K562 treated with DMSO at 1 percent for 48 hours (cell line): Measurements from ENCODE around the gene ZNF14. TPM values are rescaled to one million over a fixed set of nuclear protein-coding genes. Genes with fewer than 3 reads are reported as not detected.

Experiments
- total RNA-seq: library from RNA; unstranded; fragments of 300-600 nt; gene quantifications from 2 replicates; pipeline ENCODE4 v1.2.3, GENCODE V29; 2022; ENCODE audit warnings: low replicate concordance; ENCODE audit errors: extremely low read depth

The ZNF14 gene
- total RNA-seq, result not detected in 2 replicates

GRCh38 chr19:19732579-19733501, at the start of gene ZNF14:
ZNF14 (minus strand) TSS chr19:19733112; CDS start chr19:19732958, 154 bp downstream.

GRCh38 chr19:19668230-19669012, 64.5 kb downstream of the ZNF14 start, which contains the start of gene ZNF101:
ZNF101 (plus strand) TSS chr19:19668839; CDS start chr19:19668964, 125 bp downstream.

DNA sequence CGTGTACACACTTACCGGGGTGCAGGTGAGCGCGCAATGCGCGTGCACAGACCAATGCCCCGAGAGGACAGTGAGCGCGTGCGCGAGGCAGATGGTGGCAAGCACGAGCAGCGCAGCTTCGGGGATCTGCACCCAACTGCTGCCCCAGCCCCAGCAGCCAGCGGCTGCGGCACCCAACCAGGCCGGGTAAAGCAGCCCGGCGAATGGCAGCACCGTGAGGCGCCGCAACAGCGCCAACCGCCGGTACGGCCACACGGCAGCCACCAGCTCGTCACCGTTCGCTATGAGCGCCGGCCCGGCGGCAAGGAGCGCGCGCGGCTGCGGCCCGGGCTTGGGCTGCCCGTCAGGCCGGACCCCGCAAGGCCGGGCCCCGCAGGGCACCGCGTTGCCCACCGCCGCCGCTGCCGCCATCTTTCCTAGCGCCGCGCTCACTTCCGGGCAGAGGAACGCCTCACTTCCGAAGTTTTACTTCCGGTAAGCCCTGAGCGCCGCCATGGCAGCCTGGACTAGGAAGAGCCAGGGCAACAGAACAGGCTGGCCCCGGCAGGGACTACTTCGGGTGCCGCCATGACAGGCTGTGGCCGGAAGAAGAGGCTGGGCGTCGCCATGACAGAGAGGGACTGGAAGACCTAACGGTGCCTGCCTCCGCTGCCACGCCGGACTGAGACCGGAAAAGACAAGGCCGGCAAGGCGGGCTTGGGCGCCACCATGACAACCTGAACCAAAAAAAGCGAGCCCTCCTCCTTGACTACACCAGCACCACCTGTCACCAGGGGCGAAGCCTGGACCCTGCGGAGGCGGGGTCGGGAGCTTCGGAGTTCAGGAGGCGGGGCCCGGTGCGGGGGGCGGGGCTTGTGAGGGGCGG, 69.4 kb downstream of the ZNF14 start, which contains the start of gene ATP13A1:
ATP13A1 (minus strand) TSS at position 421 of the 865 bp plus-strand sequence; CDS start at position 411, 10 bp downstream.

Other genes starting within 250 kb of the ZNF14 start
- not detected in 2 replicates for gene TSSK6, start 217.6 kb downstream of the ZNF14 start, total RNA-seq
- gene NDUFA13, start 216.9 kb downstream of the ZNF14 start, total RNA-seq, result not detected in 2 replicates
- not detected in 2 replicates for gene YJEFN3, start 204.2 kb downstream of the ZNF14 start, total RNA-seq
- not detected in 2 replicates for gene CILP2, start 194.8 kb downstream of the ZNF14 start, total RNA-seq
- gene PBX4, start 114.4 kb downstream of the ZNF14 start, total RNA-seq, result not detected in 2 replicates
- not detected in 2 replicates for gene LPAR2, start 104.9 kb downstream of the ZNF14 start, total RNA-seq
- not detected in 2 replicates for gene GMIP, start 89.5 kb downstream of the ZNF14 start, total RNA-seq
- 205 TPM in 1 of 2 replicates, not detected in the other for gene ATP13A1, start 69.4 kb downstream of the ZNF14 start, total RNA-seq
- not detected in 2 replicates for gene ZNF101, start 64.3 kb downstream of the ZNF14 start, total RNA-seq
- not detected in 2 replicates for gene ZNF506, start 88.6 kb upstream of the ZNF14 start, total RNA-seq
- gene ZNF253, start 132.8 kb upstream of the ZNF14 start, total RNA-seq, result not detected in 2 replicates
- gene ZNF93, start 167.8 kb upstream of the ZNF14 start, total RNA-seq, result not detected in 2 replicates